Fibroblast of mammary gland (primary cell): Measurements from ENCODE around the gene KMT2B.

ENCODE experiments used
- DNase-seq: peaks from one replicate; pipeline ENCODE4 v3.0.0-alpha.2; 2010; ENCODE audit warnings: low read depth
- H3K4me3 ChIP-seq: 2 replicates; pipeline ENCODE4 v1.5.1; 2011; ENCODE audit warnings: low read depth, mild to moderate bottlenecking, low read length, moderate library complexity; ENCODE audit not compliant: control insufficient read depth
- CTCF ChIP-seq: conservative IDR thresholded peaks from 2 replicates; pipeline ENCODE4 v1.5.1; 2011; ENCODE audit warnings: low read depth, low read length, inconsistent platforms; ENCODE audit not compliant: control insufficient read depth, insufficient read depth

The KMT2B gene

DNA sequence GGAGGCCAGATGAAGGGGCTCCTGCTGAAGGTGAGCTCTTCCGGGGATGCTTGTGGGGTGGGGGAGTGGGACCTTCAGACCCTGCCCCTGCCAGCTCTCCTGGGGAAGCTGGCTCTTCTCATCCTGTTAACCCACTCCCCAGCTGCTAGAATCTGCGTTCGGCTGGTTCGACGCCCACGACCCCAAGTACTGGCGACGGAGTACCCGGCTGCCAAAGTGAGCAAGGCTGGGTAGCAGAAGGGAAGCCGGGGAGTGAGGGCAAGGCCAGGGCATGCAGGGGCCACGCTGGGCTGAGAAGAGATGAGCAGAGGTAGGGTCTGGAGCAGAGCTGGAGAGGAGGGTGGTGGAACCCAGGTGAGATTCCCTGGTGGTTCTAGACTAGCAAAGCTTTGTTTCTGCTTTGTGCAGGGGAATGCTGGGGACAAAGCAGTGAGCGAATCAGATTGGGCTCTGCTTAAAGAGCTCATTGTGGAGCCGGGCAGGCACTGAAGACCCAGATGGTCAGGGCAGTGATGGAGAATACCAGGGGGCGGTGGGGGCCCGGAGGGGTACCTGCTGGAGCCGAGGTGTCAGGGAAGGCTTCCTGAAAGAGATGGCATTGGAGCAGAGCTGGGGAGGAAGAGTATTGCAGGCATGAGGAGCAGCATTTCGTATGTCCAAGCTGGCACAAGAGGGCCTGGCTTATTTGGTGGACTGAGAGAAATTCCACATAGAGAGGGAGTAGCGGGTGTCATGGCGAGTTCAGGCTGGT lies 10.3 kb downstream of the KMT2B start:
- TF ChIP-seq CTCF = no peak
- no peak overlapping the region for H3K4me3 ChIP-seq
- DNase-seq = no peak

DNA sequence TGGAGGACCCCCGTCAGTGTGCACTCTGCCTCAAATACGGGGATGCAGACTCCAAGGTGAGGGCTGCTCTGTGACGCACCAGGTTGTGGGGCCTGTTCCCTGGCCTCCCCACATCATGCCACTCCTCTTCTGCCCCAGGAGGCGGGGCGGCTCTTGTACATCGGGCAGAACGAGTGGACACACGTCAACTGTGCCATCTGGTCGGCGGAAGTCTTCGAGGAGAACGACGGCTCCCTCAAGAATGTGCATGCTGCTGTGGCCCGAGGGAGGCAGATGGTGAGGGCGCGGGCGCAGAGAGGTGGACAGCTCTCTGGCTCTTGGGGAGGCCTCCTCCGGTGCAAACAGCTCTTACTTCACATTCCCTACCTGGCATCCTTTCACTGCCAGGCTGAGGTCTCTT lies 11.2 kb downstream of the KMT2B start:
- no peak for TF ChIP-seq CTCF
- no peak for DNase-seq
- no peak overlapping the region for H3K4me3 ChIP-seq

GRCh38 chr19:35729763-35730162 lies 12.0 kb downstream of the KMT2B start:
- no peak overlapping the region for H3K4me3 ChIP-seq
- no peak for TF ChIP-seq CTCF
- DNase-seq = no peak

- no peak overlapping the region for H3K4me3 ChIP-seq
- TF ChIP-seq CTCF = no peak
- no peak for DNase-seq
Observed at GRCh38 chr19:35730326-35730725, 12.5 kb downstream of the KMT2B start.

GRCh38 chr19:35731353-35731752 lies 13.6 kb downstream of the KMT2B start:
- no peak overlapping the region for H3K4me3 ChIP-seq
- no peak for TF ChIP-seq CTCF
- DNase-seq = no peak

DNA sequence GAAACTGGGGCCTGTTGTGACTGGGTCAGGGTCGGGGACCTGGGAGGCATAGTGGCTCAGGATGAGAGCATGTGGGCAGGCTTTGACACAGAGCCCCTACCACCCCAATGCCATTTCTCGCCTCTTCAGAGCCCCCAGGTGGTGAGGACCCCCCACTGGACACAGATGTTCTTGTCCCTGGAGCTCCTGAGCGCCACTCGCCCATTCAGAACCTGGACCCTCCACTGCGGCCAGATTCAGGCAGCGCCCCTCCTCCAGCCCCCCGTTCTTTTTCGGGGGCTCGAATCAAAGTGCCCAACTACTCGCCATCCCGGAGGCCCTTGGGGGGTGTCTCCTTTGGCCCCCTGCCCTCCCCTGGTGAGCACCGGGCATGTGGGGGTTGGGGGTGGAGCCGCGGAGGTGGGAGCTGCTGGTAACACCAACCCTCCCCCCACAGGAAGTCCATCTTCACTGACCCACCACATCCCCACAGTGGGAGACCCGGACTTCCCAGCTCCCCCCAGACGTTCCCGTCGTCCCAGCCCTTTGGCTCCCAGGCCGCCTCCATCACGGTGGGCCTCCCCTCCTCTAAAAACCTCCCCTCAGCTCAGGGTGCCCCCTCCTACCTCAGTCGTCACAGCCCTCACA lies 14.1 kb downstream of the KMT2B start:
- no peak for TF ChIP-seq CTCF
- no peak for DNase-seq
- H3K4me3 ChIP-seq = no peak overlapping the region
